Ecto neural progenitor cell (in vitro differentiated cells): Measurements from ENCODE around the gene UQCR11.

Source experiments
- DNase-seq: peaks from one replicate; pipeline ENCODE4 v3.0.0-alpha.2; 2018; ENCODE audit warnings: low spot score

UQCR11 gene

GRCh38 chr19:1634938-1635243 lies 29.6 kb upstream of the UQCR11 start:
- no peak for DNase-seq

GRCh38 chr19:1634242-1634937 lies 29.1 kb upstream of the UQCR11 start:
- no peak for DNase-seq

- DNase-seq = no peak
Observed at GRCh38 chr19:1633269-1633826, 28.1 kb upstream of the UQCR11 start.

- no peak for DNase-seq
Observed at GRCh38 chr19:1632462-1633268, 27.4 kb upstream of the UQCR11 start.

- DNase-seq = no peak
Observed at GRCh38 chr19:1631557-1632100, 26.4 kb upstream of the UQCR11 start.

- DNase-seq = no peak
Observed at GRCh38 chr19:1630811-1631210, 25.5 kb upstream of the UQCR11 start.

GRCh38 chr19:1630012-1630411 lies 24.8 kb upstream of the UQCR11 start:
- no peak for DNase-seq

GRCh38 chr19:1629256-1629808 lies 24.1 kb upstream of the UQCR11 start:
- DNase-seq = no peak

- DNase-seq = no peak
Observed at GRCh38 chr19:1627194-1627593, 21.9 kb upstream of the UQCR11 start.

- DNase-seq = no peak
Observed at GRCh38 chr19:1626417-1627010, 21.3 kb upstream of the UQCR11 start.

GRCh38 chr19:1624458-1624857 lies 19.2 kb upstream of the UQCR11 start:
- DNase-seq = peak; percentile 79

- no peak for DNase-seq
Observed at GRCh38 chr19:1622541-1622940, 17.3 kb upstream of the UQCR11 start.

- no peak for DNase-seq
Observed at GRCh38 chr19:1622007-1622406, 16.7 kb upstream of the UQCR11 start.

GRCh38 chr19:1621574-1621973 lies 16.3 kb upstream of the UQCR11 start:
- DNase-seq = no peak

GRCh38 chr19:1621021-1621420 lies 15.8 kb upstream of the UQCR11 start:
- no peak for DNase-seq

- no peak for DNase-seq
Observed at GRCh38 chr19:1620502-1620901, 15.2 kb upstream of the UQCR11 start.

GRCh38 chr19:1619703-1620102 lies 14.4 kb upstream of the UQCR11 start:
- DNase-seq = no peak

- DNase-seq = no peak
Observed at GRCh38 chr19:1619094-1619439, 13.8 kb upstream of the UQCR11 start.

- DNase-seq = no peak
Observed at GRCh38 chr19:1618157-1619093, 13.2 kb upstream of the UQCR11 start.

GRCh38 chr19:1616875-1617274 lies 11.6 kb upstream of the UQCR11 start:
- no peak for DNase-seq

- no peak for DNase-seq
Observed at GRCh38 chr19:1616396-1616795, 11.1 kb upstream of the UQCR11 start.
